IPS DF 6.9 (cell line): ENCODE measurements around the gene PLEK.

Experiments used
- DNase-seq: peaks from one replicate; pipeline ENCODE4 v3.0.0-alpha.2; 2013; ENCODE audit warnings: low read depth, low spot score
- H3K27ac ChIP-seq: one replicate; pipeline ENCODE4 v1.5.1; 2013; ENCODE audit warnings: low read length, control low read depth
- H3K27me3 ChIP-seq: 2 replicates; pipeline ENCODE4 v1.6.1; 2013; ENCODE audit warnings: mild to moderate bottlenecking, low read length; ENCODE audit not compliant: control insufficient read depth, insufficient read depth
- H3K36me3 ChIP-seq: 2 replicates; pipeline ENCODE4 v1.6.1; 2013; ENCODE audit warnings: low read length; ENCODE audit not compliant: control insufficient read depth, insufficient read depth
- H3K4me1 ChIP-seq: 2 replicates; pipeline ENCODE4 v1.6.1; 2013; ENCODE audit warnings: low read length; ENCODE audit not compliant: control insufficient read depth, insufficient read depth
- H3K4me3 ChIP-seq: 2 replicates; pipeline ENCODE4 v1.5.1; 2013; ENCODE audit warnings: mild to moderate bottlenecking, low read length
- H3K9me3 ChIP-seq: 2 replicates; pipeline ENCODE4 v1.6.1; 2013; ENCODE audit warnings: low read length, inconsistent platforms; ENCODE audit not compliant: control insufficient read depth, insufficient read depth
- WGBS: extraction: QIAGEN DNeasy Blood & Tissue Kit; methylation state at CpG from one replicate; pipeline ENCODE4 v1.1.7; 2013; ENCODE audit warnings: mixed read lengths, missing lambda C conversion rate; ENCODE audit not compliant: insufficient read length, insufficient coverage; 5-methylcytosine and 5-hydroxymethylcytosine counted together

PLEK gene

GRCh38 chr2:68384485-68385107, 19.5 kb downstream of the PLEK start:
- H3K36me3 ChIP-seq = no peaks in the 10 kb centered on the region
- H3K4me1 ChIP-seq = no peaks in the 10 kb centered on the region
- no peaks in the 10 kb centered on the region for H3K9me3 ChIP-seq
- H3K27me3 ChIP-seq = no peaks in the 10 kb centered on the region
- WGBS = no CpG with 5 or more reads among the region's 5 CpGs
- no peak overlapping the region for H3K4me3 ChIP-seq
- no peak overlapping the region for H3K27ac ChIP-seq
- DNase-seq = no peak

- Histone ChIP-seq H3K4me3 (no peak overlapping the region), H3K27me3 (no peaks in the 10 kb centered on the region), H3K4me1 (no peaks in the 10 kb centered on the region), H3K27ac (no peak overlapping the region), H3K9me3 (no peaks in the 10 kb centered on the region), H3K36me3 (no peaks in the 10 kb centered on the region)
- no CpG with 5 or more reads among the region's 2 CpGs for WGBS
- DNase-seq = no peak
These were observed 20.3 kb downstream of the PLEK start for GRCh38 chr2:68385220-68385906.

GRCh38 chr2:68385907-68386287, 20.8 kb downstream of the PLEK start:
- Histone ChIP-seq H3K27me3 (no peaks in the 10 kb centered on the region), H3K4me1 (no peaks in the 10 kb centered on the region), H3K9me3 (no peaks in the 10 kb centered on the region), H3K27ac (no peak overlapping the region), H3K36me3 (no peaks in the 10 kb centered on the region), H3K4me3 (no peak overlapping the region)
- WGBS = no CpG with 5 or more reads among the region's 1 CpG
- no peak for DNase-seq

GRCh38 chr2:68386365-68386764, 21.3 kb downstream of the PLEK start:
- no CpG with 5 or more reads among the region's 5 CpGs for WGBS
- H3K36me3 ChIP-seq = no peaks in the 10 kb centered on the region
- no peaks in the 10 kb centered on the region for H3K4me1 ChIP-seq
- no peak for DNase-seq
- no peak overlapping the region for H3K4me3 ChIP-seq
- no peaks in the 10 kb centered on the region for H3K27me3 ChIP-seq
- H3K9me3 ChIP-seq = no peaks in the 10 kb centered on the region
- H3K27ac ChIP-seq = no peak overlapping the region

- no peak for DNase-seq
- H3K27me3 ChIP-seq = no peaks in the 10 kb centered on the region
- no peak overlapping the region for H3K4me3 ChIP-seq
- no peaks in the 10 kb centered on the region for H3K4me1 ChIP-seq
- H3K27ac ChIP-seq = no peak overlapping the region
- no CpG with 5 or more reads among the region's 5 CpGs for WGBS
- H3K36me3 ChIP-seq = no peaks in the 10 kb centered on the region
- no peaks in the 10 kb centered on the region for H3K9me3 ChIP-seq
These were observed 22.6 kb downstream of the PLEK start for GRCh38 chr2:68387408-68388350.

GRCh38 chr2:68388358-68388757, 23.3 kb downstream of the PLEK start:
- Histone ChIP-seq H3K36me3 (no peaks in the 10 kb centered on the region), H3K4me1 (no peaks in the 10 kb centered on the region), H3K9me3 (no peaks in the 10 kb centered on the region), H3K4me3 (no peak overlapping the region), H3K27me3 (no peaks in the 10 kb centered on the region), H3K27ac (no peak overlapping the region)
- DNase-seq = no peak

- Histone ChIP-seq H3K4me1 (no peaks in the 10 kb centered on the region), H3K27me3 (no peaks in the 10 kb centered on the region), H3K9me3 (no peaks in the 10 kb centered on the region), H3K36me3 (no peaks in the 10 kb centered on the region), H3K27ac (no peak overlapping the region), H3K4me3 (no peak overlapping the region)
- no CpG with 5 or more reads among the region's 1 CpG for WGBS
- DNase-seq = no peak
These were observed 23.7 kb downstream of the PLEK start for GRCh38 chr2:68388772-68389171.

GRCh38 chr2:68390114-68390513, 25.0 kb downstream of the PLEK start:
- H3K27me3 ChIP-seq = no peaks in the 10 kb centered on the region
- no peak overlapping the region for H3K27ac ChIP-seq
- no peak overlapping the region for H3K4me3 ChIP-seq
- WGBS = no CpG with 5 or more reads among the region's 2 CpGs
- H3K4me1 ChIP-seq = no peaks in the 10 kb centered on the region
- H3K9me3 ChIP-seq = no peaks in the 10 kb centered on the region
- no peak for DNase-seq
- H3K36me3 ChIP-seq = no peaks in the 10 kb centered on the region

- Histone ChIP-seq H3K4me1 (no peaks in the 10 kb centered on the region), H3K27me3 (no peaks in the 10 kb centered on the region), H3K36me3 (no peaks in the 10 kb centered on the region), H3K9me3 (no peaks in the 10 kb centered on the region), H3K27ac (no peak overlapping the region), H3K4me3 (no peak overlapping the region)
- DNase-seq = no peak
These were observed 25.5 kb downstream of the PLEK start for GRCh38 chr2:68390586-68390985.

- Histone ChIP-seq H3K27me3 (no peaks in the 10 kb centered on the region), H3K4me3 (no peak overlapping the region), H3K36me3 (no peaks in the 10 kb centered on the region), H3K9me3 (no peaks in the 10 kb centered on the region), H3K4me1 (no peaks in the 10 kb centered on the region), H3K27ac (no peak overlapping the region)
- DNase-seq = no peak
- WGBS = no CpG with 5 or more reads among the region's 2 CpGs
These were observed 26.0 kb downstream of the PLEK start for GRCh38 chr2:68391099-68391498.
